ENCODE data around the gene OR2AG2.

The OR2AG2 gene

GRCh38 chr11:6724013-6724412 lies 47.8 kb downstream of the OR2AG2 start:
- TF ChIP-seq CTCF (IDR thresholded peaks at IDR 0.05): no peak

- TF ChIP-seq CTCF (IDR thresholded peaks at IDR 0.05): no peak
These were observed 50.4 kb downstream of the OR2AG2 start for GRCh38 chr11:6721343-6721742.

GRCh38 chr11:6719576-6719975 lies 52.2 kb downstream of the OR2AG2 start:
- no peak for TF ChIP-seq CTCF (IDR thresholded peaks at IDR 0.05)

- no peak for TF ChIP-seq CTCF (IDR thresholded peaks at IDR 0.05)
These were observed 54.4 kb downstream of the OR2AG2 start for GRCh38 chr11:6717426-6717825.
